ACC112 (cell line): ENCODE data around the gene NAA11.

Experiments
- H2AFZ ChIP-seq: fragments of 200-600 bp; sonication (generic); one replicate; pipeline ENCODE4 v1.6.0; 2017; ENCODE audit warnings: antibody characterized with exemption, low read length; ENCODE audit not compliant: unreplicated experiment
- H3K27ac ChIP-seq: fragments of 200-600 bp; sonication (generic); 2 replicates; pipeline ENCODE4 v1.5.1; 2014; ENCODE audit warnings: low read depth, mild to moderate bottlenecking, antibody characterized with exemption, low read length, moderate library complexity
- H3K27me3 ChIP-seq: fragments of 200-600 bp; sonication (generic); 2 replicates; pipeline ENCODE4 v1.6.1; 2014; ENCODE audit warnings: mild to moderate bottlenecking, antibody characterized with exemption, low read length, moderate library complexity, mixed read lengths; ENCODE audit not compliant: insufficient read depth
- H3K36me3 ChIP-seq: fragments of 200-600 bp; sonication (generic); 2 replicates; pipeline ENCODE4 v1.6.1; 2016; ENCODE audit warnings: mild to moderate bottlenecking, antibody characterized with exemption, low read length, moderate library complexity, mixed read lengths; ENCODE audit not compliant: insufficient read depth
- H3K4me1 ChIP-seq: fragments of 200-600 bp; sonication (generic); one replicate; pipeline ENCODE4 v1.6.1; 2016; ENCODE audit warnings: low read length, mixed read lengths; ENCODE audit not compliant: insufficient read depth, unreplicated experiment, control insufficient read depth
- H3K4me3 ChIP-seq: fragments of 200-600 bp; sonication (generic); 2 replicates; pipeline ENCODE4 v1.5.1; 2014; ENCODE audit warnings: mild to moderate bottlenecking, low read depth, low read length
- H3K79me2 ChIP-seq: fragments of 200-600 bp; sonication (generic); one replicate; pipeline ENCODE4 v1.6.0; 2016; ENCODE audit warnings: low read length; ENCODE audit not compliant: control insufficient read depth, unreplicated experiment, insufficient read depth

NAA11 gene

GRCh38 chr4:79325864-79326328 lies at the start of gene NAA11:
Gene NAA11, minus strand, starts transcription at chr4:79326061. Its CDS starts 184 bp downstream, at chr4:79325877.
- Histone ChIP-seq H3K4me3 (no peak within 1 kb of the TSS), H3K79me2 (no peaks in the 10 kb centered on the region), H3K36me3 (no peaks in the 10 kb centered on the region), H3K4me1 (no peaks in the 10 kb centered on the region), H2AFZ (no peak within 1 kb of the TSS), H3K27me3 (no peaks in the 10 kb centered on the region), H3K27ac (no peak within 1 kb of the TSS)

- Histone ChIP-seq H3K36me3 (no peaks in the 10 kb centered on the region), H2AFZ (no peak overlapping the region), H3K4me1 (no peaks in the 10 kb centered on the region), H3K27ac (no peak overlapping the region), H3K79me2 (no peaks in the 10 kb centered on the region), H3K4me3 (no peak overlapping the region), H3K27me3 (peaks cover 6% of the 10 kb centered on the region; the same call in 1 of the 2 replicates)
These were observed 44.2 kb upstream of the NAA11 start for GRCh38 chr4:79370026-79370425.

- H3K79me2 ChIP-seq = no peaks in the 10 kb centered on the region
- H3K36me3 ChIP-seq = no peaks in the 10 kb centered on the region
- no peak overlapping the region for H2AFZ ChIP-seq
- no peaks in the 10 kb centered on the region for H3K4me1 ChIP-seq
- H3K27me3 ChIP-seq = peaks cover 6% of the 10 kb centered on the region; the same call in 1 of the 2 replicates
- no peak overlapping the region for H3K4me3 ChIP-seq
- no peak overlapping the region for H3K27ac ChIP-seq
These were observed 41.2 kb upstream of the NAA11 start for GRCh38 chr4:79367096-79367495.

- no peak overlapping the region for H3K4me3 ChIP-seq
- H3K4me1 ChIP-seq = no peaks in the 10 kb centered on the region
- H3K27ac ChIP-seq = no peak overlapping the region
- H2AFZ ChIP-seq = no peak overlapping the region
- no peaks in the 10 kb centered on the region for H3K79me2 ChIP-seq
- peaks cover 6% of the 10 kb centered on the region; the same call in 1 of the 2 replicates for H3K27me3 ChIP-seq
- no peaks in the 10 kb centered on the region for H3K36me3 ChIP-seq
These were observed 40.6 kb upstream of the NAA11 start for GRCh38 chr4:79366422-79366821.

GRCh38 chr4:79364061-79364460 lies 38.2 kb upstream of the NAA11 start:
- Histone ChIP-seq H3K36me3 (no peaks in the 10 kb centered on the region), H2AFZ (no peak overlapping the region), H3K4me3 (no peak overlapping the region), H3K79me2 (no peaks in the 10 kb centered on the region), H3K27me3 (no peaks in the 10 kb centered on the region), H3K27ac (no peak overlapping the region), H3K4me1 (no peaks in the 10 kb centered on the region)

- no peak overlapping the region for H3K4me3 ChIP-seq
- no peaks in the 10 kb centered on the region for H3K27me3 ChIP-seq
- no peak overlapping the region for H2AFZ ChIP-seq
- no peaks in the 10 kb centered on the region for H3K36me3 ChIP-seq
- H3K79me2 ChIP-seq = no peaks in the 10 kb centered on the region
- H3K4me1 ChIP-seq = no peaks in the 10 kb centered on the region
- H3K27ac ChIP-seq = no peak overlapping the region
These were observed 36.8 kb upstream of the NAA11 start for GRCh38 chr4:79362626-79363025.

GRCh38 chr4:79360006-79360405 lies 34.1 kb upstream of the NAA11 start:
- Histone ChIP-seq H3K27me3 (no peaks in the 10 kb centered on the region), H3K79me2 (no peaks in the 10 kb centered on the region), H3K4me3 (no peak overlapping the region), H3K27ac (no peak overlapping the region), H3K4me1 (no peaks in the 10 kb centered on the region), H2AFZ (no peak overlapping the region), H3K36me3 (no peaks in the 10 kb centered on the region)

GRCh38 chr4:79358438-79358837 lies 32.6 kb upstream of the NAA11 start:
- H3K36me3 ChIP-seq = no peaks in the 10 kb centered on the region
- H3K4me3 ChIP-seq = no peak overlapping the region
- H3K4me1 ChIP-seq = no peaks in the 10 kb centered on the region
- no peak overlapping the region for H3K27ac ChIP-seq
- no peaks in the 10 kb centered on the region for H3K79me2 ChIP-seq
- H3K27me3 ChIP-seq = no peaks in the 10 kb centered on the region
- no peak overlapping the region for H2AFZ ChIP-seq

GRCh38 chr4:79357365-79357764 lies 31.5 kb upstream of the NAA11 start:
- Histone ChIP-seq H3K27me3 (no peaks in the 10 kb centered on the region), H3K79me2 (no peaks in the 10 kb centered on the region), H3K27ac (no peak overlapping the region), H3K4me3 (no peak overlapping the region; the same call in 1 of the 2 replicates), H2AFZ (no peak overlapping the region), H3K4me1 (no peaks in the 10 kb centered on the region), H3K36me3 (no peaks in the 10 kb centered on the region)

GRCh38 chr4:79353075-79353474 lies 27.2 kb upstream of the NAA11 start:
- Histone ChIP-seq H2AFZ (no peak overlapping the region), H3K4me3 (no peak overlapping the region), H3K27ac (no peak overlapping the region), H3K4me1 (no peaks in the 10 kb centered on the region), H3K36me3 (no peaks in the 10 kb centered on the region), H3K79me2 (no peaks in the 10 kb centered on the region), H3K27me3 (no peaks in the 10 kb centered on the region)

GRCh38 chr4:79348405-79348804 lies 22.5 kb upstream of the NAA11 start:
- H2AFZ ChIP-seq = no peak overlapping the region
- H3K79me2 ChIP-seq = no peaks in the 10 kb centered on the region
- no peak overlapping the region for H3K4me3 ChIP-seq
- H3K4me1 ChIP-seq = no peaks in the 10 kb centered on the region
- no peaks in the 10 kb centered on the region for H3K36me3 ChIP-seq
- H3K27ac ChIP-seq = no peak overlapping the region
- no peaks in the 10 kb centered on the region for H3K27me3 ChIP-seq
